GM19397 (cell line): ENCODE results near the gene TAS2R20.

Source experiments
- ATAC-seq: cut with Tn5 transposase; IDR thresholded peaks from one replicate; pipeline ENCODE4 v1.9.1; 2021; ENCODE audit warnings: mild to moderate bottlenecking, moderate library complexity; ENCODE audit not compliant: unreplicated experiment

Gene TAS2R20

GRCh38 chr12:10960211-10960610, 37.9 kb downstream of the TAS2R20 start:
- no peak for ATAC-seq

- ATAC-seq: no peak
These were observed 38.3 kb downstream of the TAS2R20 start for GRCh38 chr12:10959804-10960203.

- no peak for ATAC-seq
These were observed 40.4 kb downstream of the TAS2R20 start for GRCh38 chr12:10957741-10958140.

- ATAC-seq: no peak
These were observed 42.0 kb downstream of the TAS2R20 start for GRCh38 chr12:10956085-10956484.

- no peak for ATAC-seq
These were observed 45.5 kb downstream of the TAS2R20 start for GRCh38 chr12:10952645-10953044.
